Body of pancreas (tissue), 4 donors: Measurements from ENCODE around the gene ST8SIA5.

Experiments used
- POLR2A ChIP-seq, 3 donors: fragments of 450-650 bp; IDR thresholded peaks; one replicate each; pipeline ENCODE4 v1.6.1; 2016; ENCODE audit warnings: antibody characterized with exemption in 3 of 3, mild to moderate bottlenecking in 2 of 3
- TF ChIP-seq, protein P1 (sequence below), 7 experiments: fragments of 450-650 bp in 4 of 7; fragments of 200-600 bp in 3 of 7; sonication (generic) in 3 of 7; IDR thresholded peaks; one replicate each; pipeline ENCODE4 v1.5.1; 2016 to 2019; ENCODE audit warnings: antibody characterized with exemption in 7 of 7

DNA sequence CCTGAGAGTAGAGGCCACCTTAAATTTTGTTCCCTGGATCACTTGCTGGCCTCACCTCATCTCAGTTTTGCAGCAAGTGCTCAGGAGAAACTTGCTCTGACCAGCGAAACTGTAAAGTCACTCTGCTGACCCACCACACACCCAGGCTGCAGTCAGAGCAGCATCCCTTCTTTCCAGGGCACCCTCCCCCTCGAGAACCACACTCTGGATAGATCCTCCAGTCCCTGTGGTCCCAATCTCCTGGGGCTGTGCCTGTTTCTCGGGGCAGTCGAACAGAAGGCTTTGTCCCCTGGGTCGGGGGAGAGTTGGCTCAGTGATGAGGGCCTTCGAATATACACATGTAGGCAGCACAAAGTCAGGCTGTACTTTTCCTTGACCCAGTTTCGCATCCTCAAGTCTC, 18.4 kb downstream of the ST8SIA5 start:
- TF ChIP-seq, protein P1, sequence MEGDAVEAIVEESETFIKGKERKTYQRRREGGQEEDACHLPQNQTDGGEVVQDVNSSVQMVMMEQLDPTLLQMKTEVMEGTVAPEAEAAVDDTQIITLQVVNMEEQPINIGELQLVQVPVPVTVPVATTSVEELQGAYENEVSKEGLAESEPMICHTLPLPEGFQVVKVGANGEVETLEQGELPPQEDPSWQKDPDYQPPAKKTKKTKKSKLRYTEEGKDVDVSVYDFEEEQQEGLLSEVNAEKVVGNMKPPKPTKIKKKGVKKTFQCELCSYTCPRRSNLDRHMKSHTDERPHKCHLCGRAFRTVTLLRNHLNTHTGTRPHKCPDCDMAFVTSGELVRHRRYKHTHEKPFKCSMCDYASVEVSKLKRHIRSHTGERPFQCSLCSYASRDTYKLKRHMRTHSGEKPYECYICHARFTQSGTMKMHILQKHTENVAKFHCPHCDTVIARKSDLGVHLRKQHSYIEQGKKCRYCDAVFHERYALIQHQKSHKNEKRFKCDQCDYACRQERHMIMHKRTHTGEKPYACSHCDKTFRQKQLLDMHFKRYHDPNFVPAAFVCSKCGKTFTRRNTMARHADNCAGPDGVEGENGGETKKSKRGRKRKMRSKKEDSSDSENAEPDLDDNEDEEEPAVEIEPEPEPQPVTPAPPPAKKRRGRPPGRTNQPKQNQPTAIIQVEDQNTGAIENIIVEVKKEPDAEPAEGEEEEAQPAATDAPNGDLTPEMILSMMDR (IDR thresholded peaks at IDR 0.05) = no peak
- no peak for TF ChIP-seq POLR2A (IDR thresholded peaks at IDR 0.05)
